IMR-90 (cell line): Measurements from ENCODE around the gene CHI3L1. TPM values are rescaled to one million over a fixed set of nuclear protein-coding genes. Genes with fewer than 3 reads are reported as not detected.

Experiments
- ATAC-seq: fragments of 200-7000 bp; cut with Tn5 transposase; 2 replicates; pipeline ENCODE4 v1.9.1; 2020; ENCODE audit warnings: low read depth, mild to moderate bottlenecking, moderate library complexity
- BruUV-seq: library from RNA; stranded (reverse); fragments of 400-500 nt; replicated peaks from 2 replicates; lab custom pipeline; 2021; lab: Mats Ljungman, UMichigan
- CTCF ChIA-PET: fragments of 300-600 bp; formaldehyde crosslinking; extraction: SDS; loops from one replicate; lab custom pipeline; 2021; ENCODE audit warnings: antibody characterized with exemption; lab: Yijun Ruan, JAX
- POLR2A ChIA-PET: fragments of 300-600 bp; sonication (Branson Sonifier 250); formaldehyde crosslinking; loops from one replicate; lab custom pipeline; 2022; ENCODE audit warnings: antibody characterized with exemption; ENCODE audit not compliant: unreplicated experiment; lab: Charles Lee
- DNase-seq: peaks from one replicate; pipeline ENCODE4 v3.0.0; 2013
- H2AFZ ChIP-seq: replicated peaks from 2 replicates; pipeline ENCODE3; 2013; ENCODE audit warnings: low read length, mild to moderate bottlenecking; ENCODE audit not compliant: poor library complexity
- H2AK5ac ChIP-seq: 2 replicates; pipeline ENCODE4 v1.6.1; 2013; ENCODE audit warnings: low read depth, low read length, inconsistent platforms
- H2AK9ac ChIP-seq: replicated peaks from 2 replicates; pipeline ENCODE3; 2013; ENCODE audit warnings: mild to moderate bottlenecking, low read depth, low read length, moderate library complexity; ENCODE audit not compliant: poor library complexity
- H2BK120ac ChIP-seq: 2 replicates; pipeline ENCODE4 v1.6.1; 2013; ENCODE audit warnings: low read depth, low read length, inconsistent platforms
- H2BK15ac ChIP-seq: 3 replicates; pipeline ENCODE4 v1.6.1; 2013; ENCODE audit warnings: low read depth, low read length, inconsistent platforms
- H2BK20ac ChIP-seq: 2 replicates; pipeline ENCODE4 v1.6.1; 2013; ENCODE audit warnings: low read depth, mild to moderate bottlenecking, inconsistent platforms, low read length, moderate library complexity
- H2BK5ac ChIP-seq: 2 replicates; pipeline ENCODE4 v1.6.1; 2013; ENCODE audit warnings: mild to moderate bottlenecking, low read depth, low read length, inconsistent platforms; ENCODE audit not compliant: poor library complexity, severe bottlenecking
- H3K14ac ChIP-seq: replicated peaks from 2 replicates; pipeline ENCODE4 v1.6.1; 2013; ENCODE audit warnings: low read depth, low read length, inconsistent platforms
- H3K18ac ChIP-seq: 2 replicates; pipeline ENCODE4 v1.6.1; 2013; ENCODE audit warnings: low read depth, low read length, control low read depth
- H3K23ac ChIP-seq: 2 replicates; pipeline ENCODE4 v1.6.1; 2013; ENCODE audit warnings: low read depth, low read length, inconsistent platforms
- H3K27ac ChIP-seq: 2 replicates; pipeline ENCODE4 v1.5.1; 2013; ENCODE audit warnings: mild to moderate bottlenecking, control low read depth, low read length; ENCODE audit not compliant: insufficient read depth
- H3K27me3 ChIP-seq: 2 replicates; pipeline ENCODE4 v1.6.1; 2013; ENCODE audit warnings: low read length; ENCODE audit not compliant: control insufficient read depth, insufficient read depth
- H3K36me3 ChIP-seq: 2 replicates; pipeline ENCODE4 v1.6.1; 2013; ENCODE audit warnings: low read length, mixed read lengths; ENCODE audit not compliant: control insufficient read depth, insufficient read depth
- H3K4ac ChIP-seq: 2 replicates; pipeline ENCODE4 v1.6.1; 2013; ENCODE audit warnings: low read depth, low read length, inconsistent platforms
- H3K4me1 ChIP-seq: 2 replicates; pipeline ENCODE4 v1.6.1; 2013; ENCODE audit warnings: low read length, mixed read lengths; ENCODE audit not compliant: control insufficient read depth, insufficient read depth
- H3K4me2 ChIP-seq: 2 replicates; pipeline ENCODE4 v1.6.1; 2013; ENCODE audit warnings: low read depth, mild to moderate bottlenecking, control low read depth, low read length, moderate library complexity
- H3K4me3 ChIP-seq: 2 replicates; pipeline ENCODE4 v1.5.1; 2013; ENCODE audit warnings: low read depth, mild to moderate bottlenecking, control low read depth, low read length, moderate library complexity; ENCODE audit not compliant: insufficient read depth
- H3K56ac ChIP-seq: 2 replicates; pipeline ENCODE4 v1.6.1; 2013; ENCODE audit warnings: low read length, inconsistent platforms; ENCODE audit not compliant: insufficient read depth; ENCODE audit errors: extremely low read depth
- H3K79me1 ChIP-seq, 2 experiments: 2 replicates each; pipeline ENCODE4 v1.6.1; 2013; ENCODE audit warnings: low read length in 2 of 2, inconsistent platforms in 1 of 2, low read depth in 1 of 2
- H3K9ac ChIP-seq: 2 replicates; pipeline ENCODE4 v1.6.1; 2013; ENCODE audit warnings: low read depth, low read length, control low read depth
- H3K9me1 ChIP-seq: 2 replicates; pipeline ENCODE4 v1.6.1; 2013; ENCODE audit warnings: low read length, inconsistent platforms; ENCODE audit not compliant: insufficient read depth
- H3K9me3 ChIP-seq: 2 replicates; pipeline ENCODE4 v1.6.1; 2013; ENCODE audit warnings: low read length; ENCODE audit not compliant: control insufficient read depth, insufficient read depth
- H4K20me1 ChIP-seq: 2 replicates; pipeline ENCODE4 v1.6.1; 2013; ENCODE audit warnings: low read length, inconsistent platforms; ENCODE audit not compliant: insufficient read depth
- H4K5ac ChIP-seq: 2 replicates; pipeline ENCODE4 v1.6.1; 2013; ENCODE audit warnings: mild to moderate bottlenecking, low read depth, low read length, control low read depth
- H4K8ac ChIP-seq, 2 experiments: 2 replicates each; pipeline ENCODE4 v1.6.1; 2013; ENCODE audit warnings: low read depth in 2 of 2, low read length in 2 of 2, control low read depth in 1 of 2, inconsistent platforms in 1 of 2
- H4K91ac ChIP-seq: 2 replicates; pipeline ENCODE4 v1.6.1; 2013; ENCODE audit warnings: low read depth, low read length, inconsistent platforms; ENCODE audit not compliant: insufficient read depth
- CEBPB ChIP-seq: IDR thresholded peaks from 2 replicates; pipeline ENCODE4 v1.6.1; 2012; ENCODE audit warnings: low read depth, low read length, improper control_type of control experiment
- CHD1 ChIP-seq: IDR thresholded peaks from 2 replicates; pipeline ENCODE4 v1.6.1; 2012; ENCODE audit warnings: low read depth, low read length, improper control_type of control experiment
- MAFK ChIP-seq: IDR thresholded peaks from 2 replicates; pipeline ENCODE4 v1.6.1; 2012; ENCODE audit warnings: low read depth, low read length, improper control_type of control experiment
- RAD21 ChIP-seq: IDR thresholded peaks from 2 replicates; pipeline ENCODE4 v1.6.1; 2012; ENCODE audit warnings: low read length, improper control_type of control experiment
- SMC3 ChIP-seq: fragments of 150-350 bp; IDR thresholded peaks from 2 replicates; pipeline ENCODE4 v1.6.1; 2016; ENCODE audit warnings: low read depth, mild to moderate bottlenecking, antibody characterized with exemption, low read length, moderate library complexity
- WGBS, 2 experiments: methylation state at CpG; one replicate each; pipeline versions ENCODE4 v1.1.5 to v1.1.7; 2013; ENCODE audit warnings: missing lambda C conversion rate in 2 of 2; ENCODE audit not compliant: insufficient read length in 1 of 2; ENCODE audit errors: extremely low coverage in 2 of 2; 5-methylcytosine and 5-hydroxymethylcytosine counted together
- dilution Hi-C: fragments of 300-500 bp; cut with HindIII; formaldehyde crosslinking; loops from one replicate; pipeline ENCODE4 v1.14.3; 2018; ENCODE audit warnings: low sequenced_read_pairs; ENCODE audit not compliant: unreplicated experiment
- in situ Hi-C: fragments of 300-500 bp; cut with MboI; formaldehyde crosslinking; loops from 3 replicates; pipeline ENCODE4 v1.14.3; 2019; ENCODE audit warnings: low sequenced_read_pairs, inconsistent platforms, mixed read lengths
- intact Hi-C: fragments of 100-400 bp; cut with micrococcal nuclease; formaldehyde crosslinking; loops from 2 replicates; pipeline ENCODE4 v1.10.0; 2022
- polyA plus RNA-seq, 3 experiments: library from polyadenylated mRNA; depleted of rRNA; stranded (reverse); fragments of >200 nt; gene quantifications; 2 replicates each; pipeline ENCODE4 v1.2.3, GENCODE V29; 2012; ENCODE audit warnings: low replicate concordance in 1 of 3
- total RNA-seq: library from RNA; depleted of rRNA; stranded (reverse); fragments of >200 nt; gene quantifications from 2 replicates; pipeline ENCODE4 v1.2.3, GENCODE V29; 2012

The CHI3L1 gene
- total and polyA plus RNA-seq, 2 of the 4 experiments (the other 2 are of a cell fraction): 0.17 TPM; not detected in 1

- Histone ChIP-seq H2AFZ (no peak overlapping the region), H3K4me3 (no peak overlapping the region), H4K5ac (no peak overlapping the region), H2BK120ac (no peak overlapping the region), H3K79me1 (no peaks in the 10 kb centered on the region), H3K4me2 (no peak overlapping the region), H3K18ac (no peak overlapping the region), H2BK15ac (no peak overlapping the region), H3K9me3 (peaks cover 7% of the 10 kb centered on the region; the same call in 1 of the 2 replicates), H2AK9ac (no peak overlapping the region), H3K4ac (no peak overlapping the region), H3K4me1 (no peaks in the 10 kb centered on the region), H3K23ac (no peak overlapping the region), H3K56ac (no peak overlapping the region), H4K91ac (no peak overlapping the region), H2BK20ac (no peak overlapping the region), H3K27ac (no peak overlapping the region), H4K20me1 (no peaks in the 10 kb centered on the region), H3K36me3 (no peaks in the 10 kb centered on the region), H2AK5ac (no peak overlapping the region), H3K27me3 (peaks cover 44% of the 10 kb centered on the region), H3K14ac (no peak overlapping the region), H3K9me1 (no peaks in the 10 kb centered on the region), H3K9ac (no peak overlapping the region), H4K8ac (no peak overlapping the region), H2BK5ac (no peak overlapping the region)
- TF ChIP-seq RAD21: no peak
- no peak for TF ChIP-seq CEBPB
- TF ChIP-seq MAFK: no peak
- no peak for TF ChIP-seq CHD1
- TF ChIP-seq SMC3: no peak
- ChIA-PET CTCF (no interaction called here), POLR2A (no interaction called here)
- DNase-seq: no peak
- no TSS peak for BruUV-seq
- in situ Hi-C loops: no loop called here
- WGBS, 2 experiments: 89% methylated on average over 6 of the region's 11 CpGs; no CpG with 5 or more reads in 1 of the 2 experiments
- intact Hi-C loops: no loop called here
- dilution Hi-C loops: no loop called here
- ATAC-seq: no peak
Observed at GRCh38 chr1:203161703-203162102, 24.8 kb downstream of the CHI3L1 start.
